ENCODE data around the gene KCTD3. TPM values are rescaled to one million over a fixed set of nuclear protein-coding genes. Genes with fewer than 3 reads are reported as not detected.

The KCTD3 gene
- total RNA-seq, 1 donor, result 48.9 TPM

DNA sequence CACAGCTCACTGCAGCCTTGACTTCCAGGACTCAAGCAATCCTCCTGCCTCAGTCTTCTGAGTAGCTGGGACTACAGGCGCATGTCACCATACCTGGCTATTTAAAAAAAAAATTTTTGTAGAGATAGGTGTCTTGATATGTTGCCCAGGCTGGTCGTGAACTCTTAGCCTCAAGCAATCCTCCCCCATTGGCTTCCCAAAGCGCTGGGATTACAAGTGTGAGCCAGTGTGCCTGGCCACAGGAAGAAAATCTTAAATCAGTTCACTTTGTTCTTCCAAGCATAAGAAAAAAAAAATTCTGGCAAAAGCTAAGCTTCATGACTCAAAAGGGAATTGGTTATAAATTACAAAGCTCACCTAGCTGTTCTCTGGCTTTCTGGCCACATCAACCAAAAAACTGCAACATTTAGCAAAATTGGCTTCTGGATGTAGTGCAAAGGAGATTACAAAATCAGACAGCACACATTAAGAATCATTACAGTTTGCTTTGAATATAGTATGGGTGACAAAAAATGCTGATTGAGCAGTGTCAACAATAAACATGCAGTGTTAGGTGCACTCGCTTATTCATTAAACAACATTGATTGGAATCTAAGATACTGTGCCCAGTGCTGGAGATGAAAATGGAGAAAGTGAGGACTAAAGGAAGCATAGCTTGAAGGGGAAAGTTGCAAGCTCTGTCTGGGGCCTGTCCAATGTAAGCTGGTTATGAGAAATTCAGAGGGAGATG lies 76.7 kb downstream of the KCTD3 start:
- H3K27me3 ChIP-seq (ENCODE audit: insufficient read depth, low read length), result no peaks in the 10 kb centered on the region
- DNase-seq (ENCODE audit: insufficient read length, low spot score, missing footprints), result no peak
- H3K9me3 ChIP-seq (ENCODE audit: low read depth, low read length), result no peaks in the 10 kb centered on the region
- H3K4me2 ChIP-seq (ENCODE audit: insufficient read depth, low read length), result no peak overlapping the region
- H3K4me1 ChIP-seq (ENCODE audit: insufficient read depth, low read length), result no peaks in the 10 kb centered on the region
- H3K27ac ChIP-seq (ENCODE audit: low read depth, low read length), result no peak overlapping the region
- no peaks in the 10 kb centered on the region for H3K79me2 ChIP-seq (ENCODE audit: insufficient read depth, low read length)
- TF ChIP-seq, protein P1, sequence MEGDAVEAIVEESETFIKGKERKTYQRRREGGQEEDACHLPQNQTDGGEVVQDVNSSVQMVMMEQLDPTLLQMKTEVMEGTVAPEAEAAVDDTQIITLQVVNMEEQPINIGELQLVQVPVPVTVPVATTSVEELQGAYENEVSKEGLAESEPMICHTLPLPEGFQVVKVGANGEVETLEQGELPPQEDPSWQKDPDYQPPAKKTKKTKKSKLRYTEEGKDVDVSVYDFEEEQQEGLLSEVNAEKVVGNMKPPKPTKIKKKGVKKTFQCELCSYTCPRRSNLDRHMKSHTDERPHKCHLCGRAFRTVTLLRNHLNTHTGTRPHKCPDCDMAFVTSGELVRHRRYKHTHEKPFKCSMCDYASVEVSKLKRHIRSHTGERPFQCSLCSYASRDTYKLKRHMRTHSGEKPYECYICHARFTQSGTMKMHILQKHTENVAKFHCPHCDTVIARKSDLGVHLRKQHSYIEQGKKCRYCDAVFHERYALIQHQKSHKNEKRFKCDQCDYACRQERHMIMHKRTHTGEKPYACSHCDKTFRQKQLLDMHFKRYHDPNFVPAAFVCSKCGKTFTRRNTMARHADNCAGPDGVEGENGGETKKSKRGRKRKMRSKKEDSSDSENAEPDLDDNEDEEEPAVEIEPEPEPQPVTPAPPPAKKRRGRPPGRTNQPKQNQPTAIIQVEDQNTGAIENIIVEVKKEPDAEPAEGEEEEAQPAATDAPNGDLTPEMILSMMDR (IDR thresholded peaks at IDR 0.05; ENCODE audit: extremely low read depth, low read depth, low read length), result no peak
- no peaks in the 10 kb centered on the region for H4K20me1 ChIP-seq (ENCODE audit: insufficient read depth, low read length)
- no peak overlapping the region for H2AFZ ChIP-seq (ENCODE audit: low read length)
- H3K4me3 ChIP-seq (ENCODE audit: insufficient read depth, low read length), result no peak overlapping the region
- no peaks in the 10 kb centered on the region for H3K36me3 ChIP-seq (ENCODE audit: insufficient read depth, low read length)

DNA sequence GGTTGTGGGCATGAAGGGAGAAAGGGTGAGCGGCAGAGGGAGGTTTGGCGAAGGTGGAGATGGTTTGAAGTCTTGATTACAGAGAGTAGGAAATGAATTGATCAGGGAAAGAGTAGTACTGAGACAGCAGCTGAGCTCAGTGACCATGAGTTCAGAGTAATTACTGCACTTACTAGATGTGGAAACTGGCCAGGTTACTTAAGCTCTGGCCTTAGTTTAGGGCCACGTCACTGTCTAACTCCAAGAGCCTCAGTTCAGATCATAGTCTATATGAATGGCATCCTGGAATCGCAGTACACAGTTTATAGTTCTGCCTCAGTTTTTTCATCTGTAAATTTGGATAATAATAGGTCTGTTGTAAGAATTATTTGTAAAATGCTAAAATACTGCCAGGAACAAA lies 78.1 kb downstream of the KCTD3 start:
- TF ChIP-seq, protein P1 (IDR thresholded peaks at IDR 0.05; ENCODE audit: extremely low read depth, low read depth, low read length), result no peak
- no peaks in the 10 kb centered on the region for H3K36me3 ChIP-seq (ENCODE audit: insufficient read depth, low read length)
- DNase-seq (ENCODE audit: insufficient read length, low spot score, missing footprints), result no peak
- no peaks in the 10 kb centered on the region for H3K79me2 ChIP-seq (ENCODE audit: insufficient read depth, low read length)
- no peaks in the 10 kb centered on the region for H3K9me3 ChIP-seq (ENCODE audit: low read depth, low read length)
- no peak overlapping the region for H2AFZ ChIP-seq (ENCODE audit: low read length)
- H3K27ac ChIP-seq (ENCODE audit: low read depth, low read length), result no peak overlapping the region
- H3K4me1 ChIP-seq (ENCODE audit: insufficient read depth, low read length), result no peaks in the 10 kb centered on the region
- H3K27me3 ChIP-seq (ENCODE audit: insufficient read depth, low read length), result no peaks in the 10 kb centered on the region
- H4K20me1 ChIP-seq (ENCODE audit: insufficient read depth, low read length), result no peaks in the 10 kb centered on the region
- H3K4me2 ChIP-seq (ENCODE audit: insufficient read depth, low read length), result no peak overlapping the region
- no peak overlapping the region for H3K4me3 ChIP-seq (ENCODE audit: insufficient read depth, low read length)

DNA sequence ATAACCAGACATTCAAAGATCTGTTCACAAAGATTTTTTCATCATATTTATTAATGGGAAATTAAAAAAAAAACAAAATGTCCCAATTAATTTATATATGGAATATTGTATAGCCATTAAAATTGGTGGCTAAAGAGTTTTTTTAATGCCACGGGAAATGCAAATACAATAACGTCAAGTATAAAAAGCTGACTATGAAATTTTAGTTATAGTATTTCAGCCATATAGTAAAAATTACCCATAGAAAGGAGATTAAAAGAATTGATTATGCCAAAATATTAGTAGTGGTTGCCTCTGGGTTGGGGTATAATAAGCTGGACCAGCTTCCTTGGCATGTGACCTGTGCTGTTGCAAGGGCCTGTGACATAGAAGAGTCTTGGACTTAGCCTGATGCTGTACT lies 78.8 kb downstream of the KCTD3 start:
- H4K20me1 ChIP-seq (ENCODE audit: insufficient read depth, low read length), result no peaks in the 10 kb centered on the region
- no peaks in the 10 kb centered on the region for H3K9me3 ChIP-seq (ENCODE audit: low read depth, low read length)
- no peaks in the 10 kb centered on the region for H3K79me2 ChIP-seq (ENCODE audit: insufficient read depth, low read length)
- H3K27me3 ChIP-seq (ENCODE audit: insufficient read depth, low read length), result no peaks in the 10 kb centered on the region
- no peak overlapping the region for H3K27ac ChIP-seq (ENCODE audit: low read depth, low read length)
- no peak overlapping the region for H3K4me2 ChIP-seq (ENCODE audit: insufficient read depth, low read length)
- no peaks in the 10 kb centered on the region for H3K4me1 ChIP-seq (ENCODE audit: insufficient read depth, low read length)
- TF ChIP-seq, protein P1 (IDR thresholded peaks at IDR 0.05; ENCODE audit: extremely low read depth, low read depth, low read length), result no peak
- DNase-seq (ENCODE audit: insufficient read length, low spot score, missing footprints), result no peak
- H3K4me3 ChIP-seq (ENCODE audit: insufficient read depth, low read length), result no peak overlapping the region
- H3K36me3 ChIP-seq (ENCODE audit: insufficient read depth, low read length), result no peaks in the 10 kb centered on the region
- H2AFZ ChIP-seq (ENCODE audit: low read length), result no peak overlapping the region

DNA sequence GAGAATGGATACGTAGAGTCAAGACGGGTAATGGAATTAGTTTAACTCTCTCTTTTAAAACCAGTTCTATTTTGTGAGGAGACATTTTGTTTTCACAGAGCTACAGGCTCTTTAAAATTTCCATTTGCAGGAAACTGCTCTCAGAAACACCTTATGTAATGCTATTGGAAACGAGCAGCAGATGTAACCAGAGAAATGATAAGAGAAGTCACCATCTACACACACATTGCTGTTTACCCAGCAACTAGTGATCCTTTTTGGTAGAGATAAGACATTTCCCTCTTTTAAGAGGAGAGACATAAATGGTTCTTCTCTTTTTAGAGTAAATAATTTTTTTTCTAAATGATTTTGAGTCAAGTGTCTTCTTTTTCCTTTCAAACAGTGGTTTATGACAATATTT lies 80.6 kb downstream of the KCTD3 start:
- Histone ChIP-seq H3K27ac (ENCODE audit: low read depth, low read length) (no peak overlapping the region), H3K36me3 (ENCODE audit: insufficient read depth, low read length) (no peaks in the 10 kb centered on the region), H4K20me1 (ENCODE audit: insufficient read depth, low read length) (no peaks in the 10 kb centered on the region), H3K27me3 (ENCODE audit: insufficient read depth, low read length) (peaks cover 2% of the 10 kb centered on the region), H3K4me2 (ENCODE audit: insufficient read depth, low read length) (peak overlapping the region; percentile 36), H2AFZ (ENCODE audit: low read length) (peak overlapping the region; percentile 27), H3K79me2 (ENCODE audit: insufficient read depth, low read length) (no peaks in the 10 kb centered on the region), H3K9me3 (ENCODE audit: low read depth, low read length) (no peaks in the 10 kb centered on the region), H3K4me3 (ENCODE audit: insufficient read depth, low read length) (no peak overlapping the region), H3K4me1 (ENCODE audit: insufficient read depth, low read length) (no peaks in the 10 kb centered on the region)
- DNase-seq (ENCODE audit: insufficient read length, low spot score, missing footprints), result no peak
- TF ChIP-seq, protein P1 (IDR thresholded peaks at IDR 0.05; ENCODE audit: extremely low read depth, low read depth, low read length), result no peak
